ENCODE measurements around the gene IL3.

IL3 gene

DNA sequence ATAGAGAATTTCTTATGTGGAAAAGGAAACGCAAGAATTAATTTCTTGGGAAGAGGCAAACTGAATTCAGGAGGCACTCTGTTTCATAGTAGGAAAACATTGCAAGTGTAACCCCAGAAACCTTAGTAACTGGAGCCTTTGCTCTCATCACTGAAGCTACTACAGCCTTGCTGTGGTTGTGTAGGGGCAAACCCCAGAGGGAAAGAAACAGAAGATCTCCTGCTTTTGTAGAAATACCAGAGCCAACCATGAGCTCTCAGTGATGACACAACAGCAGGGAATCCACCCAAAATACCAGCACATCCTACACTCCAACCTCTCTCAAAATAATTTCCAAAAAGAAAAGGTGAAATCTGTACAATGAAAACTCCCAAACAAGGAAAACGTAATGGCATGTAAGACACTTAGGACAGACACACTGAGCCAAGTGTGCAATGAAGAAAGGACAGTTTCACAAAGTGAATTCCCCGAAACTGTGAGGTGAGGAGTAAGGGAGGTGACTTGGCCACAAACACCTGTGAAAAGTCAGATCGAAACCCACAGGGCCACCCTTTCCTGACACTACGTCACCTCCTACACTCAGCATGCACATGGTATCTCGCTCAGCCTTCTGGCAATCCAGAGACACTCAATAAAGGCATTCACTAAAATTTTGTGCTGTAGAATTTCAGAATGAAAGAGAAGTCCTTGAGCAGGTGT lies 40.4 kb upstream of the IL3 start (continued):
- TF ChIP-seq, protein P1, sequence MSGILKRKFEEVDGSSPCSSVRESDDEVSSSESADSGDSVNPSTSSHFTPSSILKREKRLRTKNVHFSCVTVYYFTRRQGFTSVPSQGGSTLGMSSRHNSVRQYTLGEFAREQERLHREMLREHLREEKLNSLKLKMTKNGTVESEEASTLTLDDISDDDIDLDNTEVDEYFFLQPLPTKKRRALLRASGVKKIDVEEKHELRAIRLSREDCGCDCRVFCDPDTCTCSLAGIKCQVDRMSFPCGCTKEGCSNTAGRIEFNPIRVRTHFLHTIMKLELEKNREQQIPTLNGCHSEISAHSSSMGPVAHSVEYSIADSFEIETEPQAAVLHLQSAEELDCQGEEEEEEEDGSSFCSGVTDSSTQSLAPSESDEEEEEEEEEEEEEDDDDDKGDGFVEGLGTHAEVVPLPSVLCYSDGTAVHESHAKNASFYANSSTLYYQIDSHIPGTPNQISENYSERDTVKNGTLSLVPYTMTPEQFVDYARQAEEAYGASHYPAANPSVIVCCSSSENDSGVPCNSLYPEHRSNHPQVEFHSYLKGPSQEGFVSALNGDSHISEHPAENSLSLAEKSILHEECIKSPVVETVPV (CRISPR knock-in tag; IDR thresholded peaks at IDR 0.05) = no peak

DNA sequence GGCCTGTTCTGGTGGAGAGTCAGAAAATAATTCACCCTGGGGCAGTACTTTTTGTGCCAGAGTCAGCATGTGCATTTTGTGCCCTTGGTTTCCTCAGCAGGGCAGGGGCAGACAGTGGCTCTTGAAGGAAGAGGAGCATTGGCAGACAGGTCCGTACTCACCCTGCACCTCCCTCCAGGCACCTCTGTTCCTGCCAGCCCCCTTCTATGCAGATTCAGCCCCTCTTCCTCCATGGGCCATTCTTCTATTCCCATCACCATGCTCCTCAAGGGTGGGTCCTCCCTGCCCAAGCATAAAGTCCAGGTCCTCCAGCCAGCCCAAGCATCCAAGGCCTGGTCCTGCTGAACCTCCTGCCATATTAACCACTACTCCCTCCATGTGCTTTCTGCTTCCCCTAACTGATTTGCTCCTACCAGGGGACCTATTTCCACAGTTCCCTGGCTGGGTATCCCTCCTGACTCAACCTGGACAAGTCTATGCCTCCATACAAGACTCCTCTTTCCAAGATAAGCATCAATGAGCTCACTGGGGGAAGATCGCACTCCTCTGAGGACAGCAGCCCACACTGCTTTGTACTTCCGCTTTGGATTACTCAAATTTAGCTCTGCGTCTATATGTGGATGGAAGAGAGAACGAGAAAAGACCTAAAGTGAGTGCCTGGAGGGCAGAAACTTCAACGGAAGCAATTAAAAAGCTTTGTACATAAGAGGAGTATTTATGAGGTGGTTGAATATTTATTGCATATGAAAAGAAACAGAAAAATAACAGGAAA lies 39.7 kb upstream of the IL3 start:
- no peak for ATAC-seq
- TF ChIP-seq ESRRG (CRISPR knock-in tag; IDR thresholded peaks at IDR 0.05) (no peak), PPARA (CRISPR knock-in tag; IDR thresholded peaks at IDR 0.05; ENCODE audit: borderline replicate concordance) (no peak)
- TF ChIP-seq, protein P1 (CRISPR knock-in tag; IDR thresholded peaks at IDR 0.05) = no peak
- TF ChIP-seq, protein P2, sequence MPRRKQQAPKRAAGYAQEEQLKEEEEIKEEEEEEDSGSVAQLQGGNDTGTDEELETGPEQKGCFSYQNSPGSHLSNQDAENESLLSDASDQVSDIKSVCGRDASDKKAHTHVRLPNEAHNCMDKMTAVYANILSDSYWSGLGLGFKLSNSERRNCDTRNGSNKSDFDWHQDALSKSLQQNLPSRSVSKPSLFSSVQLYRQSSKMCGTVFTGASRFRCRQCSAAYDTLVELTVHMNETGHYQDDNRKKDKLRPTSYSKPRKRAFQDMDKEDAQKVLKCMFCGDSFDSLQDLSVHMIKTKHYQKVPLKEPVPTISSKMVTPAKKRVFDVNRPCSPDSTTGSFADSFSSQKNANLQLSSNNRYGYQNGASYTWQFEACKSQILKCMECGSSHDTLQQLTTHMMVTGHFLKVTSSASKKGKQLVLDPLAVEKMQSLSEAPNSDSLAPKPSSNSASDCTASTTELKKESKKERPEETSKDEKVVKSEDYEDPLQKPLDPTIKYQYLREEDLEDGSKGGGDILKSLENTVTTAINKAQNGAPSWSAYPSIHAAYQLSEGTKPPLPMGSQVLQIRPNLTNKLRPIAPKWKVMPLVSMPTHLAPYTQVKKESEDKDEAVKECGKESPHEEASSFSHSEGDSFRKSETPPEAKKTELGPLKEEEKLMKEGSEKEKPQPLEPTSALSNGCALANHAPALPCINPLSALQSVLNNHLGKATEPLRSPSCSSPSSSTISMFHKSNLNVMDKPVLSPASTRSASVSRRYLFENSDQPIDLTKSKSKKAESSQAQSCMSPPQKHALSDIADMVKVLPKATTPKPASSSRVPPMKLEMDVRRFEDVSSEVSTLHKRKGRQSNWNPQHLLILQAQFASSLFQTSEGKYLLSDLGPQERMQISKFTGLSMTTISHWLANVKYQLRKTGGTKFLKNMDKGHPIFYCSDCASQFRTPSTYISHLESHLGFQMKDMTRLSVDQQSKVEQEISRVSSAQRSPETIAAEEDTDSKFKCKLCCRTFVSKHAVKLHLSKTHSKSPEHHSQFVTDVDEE (CRISPR knock-in tag; IDR thresholded peaks at IDR 0.05) = no peak

DNA sequence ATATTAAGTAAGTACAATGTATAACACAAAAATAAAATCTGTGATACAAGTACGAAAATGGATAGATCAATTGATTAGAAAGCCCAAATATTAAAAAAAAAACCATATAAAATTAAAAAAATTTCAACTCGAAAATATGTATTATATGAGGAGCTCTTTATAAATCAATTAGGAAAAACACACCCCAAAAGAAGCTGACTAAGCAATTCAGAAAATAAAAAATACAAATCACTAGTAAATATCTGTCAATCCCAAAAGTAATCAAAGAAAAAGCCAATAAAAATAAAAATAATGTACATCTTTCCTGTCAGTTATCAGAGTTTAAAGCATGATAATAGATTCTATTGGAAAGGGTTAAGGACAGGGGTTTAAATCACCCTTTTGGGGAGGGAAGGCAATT lies 38.8 kb upstream of the IL3 start:
- TF ChIP-seq, protein P1 (CRISPR knock-in tag; IDR thresholded peaks at IDR 0.05) = no peak
- TF ChIP-seq ZNF8 (CRISPR knock-in tag; IDR thresholded peaks at IDR 0.05) (no peak), ISL1 (CRISPR knock-in tag; IDR thresholded peaks at IDR 0.05) (no peak), OSR1 (CRISPR knock-in tag; IDR thresholded peaks at IDR 0.05) (no peak), ESRRG (CRISPR knock-in tag; IDR thresholded peaks at IDR 0.05) (no peak), ZFP30 (CRISPR knock-in tag; IDR thresholded peaks at IDR 0.05) (no peak), SNAI2 (CRISPR knock-in tag; IDR thresholded peaks at IDR 0.05) (no peak), ZNF565 (CRISPR knock-in tag; conservative IDR thresholded peaks at IDR 0.05; ENCODE audit: low read depth) (no peak), RARB (CRISPR knock-in tag; IDR thresholded peaks at IDR 0.05) (no peak), ZFP3 (CRISPR knock-in tag; IDR thresholded peaks at IDR 0.05) (no peak), ZC3H10 (CRISPR knock-in tag; IDR thresholded peaks at IDR 0.05) (no peak), CSDC2 (CRISPR knock-in tag; IDR thresholded peaks at IDR 0.05) (no peak), BACH2 (CRISPR knock-in tag; IDR thresholded peaks at IDR 0.05; ENCODE audit: borderline replicate concordance) (no peak)
- TF ChIP-seq, protein P3, sequence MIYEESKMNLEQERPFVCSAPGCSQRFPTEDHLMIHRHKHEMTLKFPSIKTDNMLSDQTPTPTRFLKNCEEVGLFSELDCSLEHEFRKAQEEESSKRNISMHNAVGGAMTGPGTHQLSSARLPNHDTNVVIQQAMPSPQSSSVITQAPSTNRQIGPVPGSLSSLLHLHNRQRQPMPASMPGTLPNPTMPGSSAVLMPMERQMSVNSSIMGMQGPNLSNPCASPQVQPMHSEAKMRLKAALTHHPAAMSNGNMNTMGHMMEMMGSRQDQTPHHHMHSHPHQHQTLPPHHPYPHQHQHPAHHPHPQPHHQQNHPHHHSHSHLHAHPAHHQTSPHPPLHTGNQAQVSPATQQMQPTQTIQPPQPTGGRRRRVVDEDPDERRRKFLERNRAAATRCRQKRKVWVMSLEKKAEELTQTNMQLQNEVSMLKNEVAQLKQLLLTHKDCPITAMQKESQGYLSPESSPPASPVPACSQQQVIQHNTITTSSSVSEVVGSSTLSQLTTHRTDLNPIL (CRISPR knock-in tag; IDR thresholded peaks at IDR 0.05; ENCODE audit: low read depth) = no peak
- TF ChIP-seq, protein P2 (CRISPR knock-in tag; IDR thresholded peaks at IDR 0.05) = no peak
- no peak for ATAC-seq
